Frontal cortex (tissue), 4 donors: ENCODE results near the gene CLDN22. TPM values are rescaled to one million over a fixed set of nuclear protein-coding genes. Genes with fewer than 3 reads are reported as not detected.
"Not testable (repeated sequence)": the region's sequence is repeated elsewhere in the genome, so short reads cannot be mapped to it uniquely, and the experiment has no call there.

ENCODE experiments used
- DNase-seq, 2 donors: peaks; one replicate each; pipeline ENCODE4 v3.0.0; 2012; ENCODE audit warnings: low spot score in 2 of 2
- FAIRE-seq: peaks from 2 replicates; lab custom pipeline; 2012; peaks lifted over from hg19 to GRCh38; lab: Jason Lieb, UNC
- total RNA-seq: library from RNA; depleted of rRNA; stranded (reverse); fragments of >200 nt; gene quantifications from one replicate; pipeline ENCODE4 v1.2.3, GENCODE V29; 2014
- donor health status: control.
- donor health status: control.
- donor health status: control.

Gene CLDN22
- total RNA-seq, 1 donor from 2014 or later, result not detected

GRCh38 chr4:183348136-183348535, 28.1 kb upstream of the CLDN22 start:
- FAIRE-seq, result no peak
- DNase-seq, result no peak

- FAIRE-seq (no peak), DNase-seq (no peak)
Measured at GRCh38 chr4:183347566-183347965, 27.5 kb upstream of the CLDN22 start.

GRCh38 chr4:183347146-183347545, 27.1 kb upstream of the CLDN22 start:
- no peak for FAIRE-seq

GRCh38 chr4:183345261-183345660, 25.2 kb upstream of the CLDN22 start:
- no peak for DNase-seq

More at GRCh38 chr4:183347146-183347545, 27.1 kb upstream of the CLDN22 start:
- no peak for DNase-seq

GRCh38 chr4:183344523-183345255, 24.6 kb upstream of the CLDN22 start:
- DNase-seq, result no peak
- no peak for FAIRE-seq

More at GRCh38 chr4:183345261-183345660, 25.2 kb upstream of the CLDN22 start:
- no peak for FAIRE-seq

- FAIRE-seq (no peak), DNase-seq (no peak)
Measured at GRCh38 chr4:183343730-183344129, 23.7 kb upstream of the CLDN22 start.

- no peak for FAIRE-seq
- DNase-seq, result peak in 1 of 2 donors; percentile 31
Measured at GRCh38 chr4:183342541-183343533, 22.8 kb upstream of the CLDN22 start.

- no peak for FAIRE-seq
- DNase-seq, result no peak
Measured at GRCh38 chr4:183337833-183338232, 17.8 kb upstream of the CLDN22 start.

GRCh38 chr4:183337349-183337748, 17.3 kb upstream of the CLDN22 start:
- no peak for DNase-seq
- no peak for FAIRE-seq

- FAIRE-seq, result no peak
- DNase-seq, result no peak
Measured at GRCh38 chr4:183335369-183335940, 15.4 kb upstream of the CLDN22 start.

GRCh38 chr4:183333983-183334382, 13.9 kb upstream of the CLDN22 start:
- DNase-seq, result no peak
- FAIRE-seq, result no peak

- FAIRE-seq (no peak), DNase-seq (no peak)
Measured at GRCh38 chr4:183333202-183333601, 13.1 kb upstream of the CLDN22 start.

- DNase-seq (no peak), FAIRE-seq (no peak)
Measured at GRCh38 chr4:183332447-183332846, 12.4 kb upstream of the CLDN22 start.

GRCh38 chr4:183330841-183331240, 10.8 kb upstream of the CLDN22 start:
- no peak for FAIRE-seq
- DNase-seq, result no peak

- DNase-seq, result no peak
- FAIRE-seq, result no peak
Measured at GRCh38 chr4:183329954-183330742, 10.1 kb upstream of the CLDN22 start.

- DNase-seq (no peak), FAIRE-seq (no peak)
Measured at GRCh38 chr4:183329244-183329643, 9.2 kb upstream of the CLDN22 start.

GRCh38 chr4:183328832-183329231, 8.8 kb upstream of the CLDN22 start:
- DNase-seq (no peak), FAIRE-seq (no peak)

- no peak for DNase-seq
- FAIRE-seq, result no peak
Measured at GRCh38 chr4:183327827-183328226, 7.8 kb upstream of the CLDN22 start.

- no peak for DNase-seq
- no peak for FAIRE-seq
Measured at GRCh38 chr4:183326853-183327252, 6.8 kb upstream of the CLDN22 start.

- not testable (repeated sequence) for FAIRE-seq, DNase-seq
Measured at GRCh38 chr4:183326387-183326786, 6.3 kb upstream of the CLDN22 start.
